ENCODE data around the gene PDILT.

Gene PDILT

GRCh38 chr16:20352615-20353014, 51.9 kb downstream of the PDILT start, which contains the start of gene UMOD:
TSS of gene UMOD (minus strand) at chr16:20352715. CDS start at chr16:20350737, 1,978 bp downstream.
- no peak for DNase-seq (ENCODE audit: low read depth)
- no peak for TF ChIP-seq CTCF (IDR thresholded peaks at IDR 0.05; ENCODE audit: control insufficient read depth, insufficient read depth, low read depth, low read length, missing control alignments)
- no peak within 1 kb of the TSS for H3K4me3 ChIP-seq (ENCODE audit: control insufficient read depth, low read depth, low read length)

- TF ChIP-seq CTCF (IDR thresholded peaks at IDR 0.05; ENCODE audit: control insufficient read depth, insufficient read depth, low read depth, low read length, missing control alignments): no peak
- no peak overlapping the region for H3K4me3 ChIP-seq (ENCODE audit: control insufficient read depth, low read depth, low read length)
These were observed 54.9 kb downstream of the PDILT start for GRCh38 chr16:20349615-20350014.

GRCh38 chr16:20348365-20349185, 56.0 kb downstream of the PDILT start:
- TF ChIP-seq CTCF (IDR thresholded peaks at IDR 0.05; ENCODE audit: control insufficient read depth, insufficient read depth, low read depth, low read length, missing control alignments): no peak
- no peak for DNase-seq (ENCODE audit: low read depth)
- no peak overlapping the region for H3K4me3 ChIP-seq (ENCODE audit: control insufficient read depth, low read depth, low read length)

More at GRCh38 chr16:20349615-20350014, 54.9 kb downstream of the PDILT start:
- DNase-seq (ENCODE audit: low read depth): no peak

GRCh38 chr16:20347666-20348364, 56.7 kb downstream of the PDILT start:
- no peak for DNase-seq (ENCODE audit: low read depth)
- no peak overlapping the region for H3K4me3 ChIP-seq (ENCODE audit: control insufficient read depth, low read depth, low read length)
- TF ChIP-seq CTCF (IDR thresholded peaks at IDR 0.05; ENCODE audit: control insufficient read depth, insufficient read depth, low read depth, low read length, missing control alignments): no peak

- H3K4me3 ChIP-seq (ENCODE audit: control insufficient read depth, low read depth, low read length): no peak overlapping the region
- no peak for TF ChIP-seq CTCF (IDR thresholded peaks at IDR 0.05; ENCODE audit: control insufficient read depth, insufficient read depth, low read depth, low read length, missing control alignments)
- DNase-seq (ENCODE audit: low read depth): no peak
These were observed 59.9 kb downstream of the PDILT start for GRCh38 chr16:20344611-20345010.

- no peak for DNase-seq (ENCODE audit: low read depth)
- TF ChIP-seq CTCF (IDR thresholded peaks at IDR 0.05; ENCODE audit: control insufficient read depth, insufficient read depth, low read depth, low read length, missing control alignments): no peak
These were observed 64.8 kb downstream of the PDILT start for GRCh38 chr16:20339744-20340143.

More at GRCh38 chr16:20339744-20340143, 64.8 kb downstream of the PDILT start:
- H3K4me3 ChIP-seq (ENCODE audit: control insufficient read depth, low read depth, low read length): no peak overlapping the region

Measured in AG09309 (cell line).